ENCODE results near the gene TNFRSF18. TPM values are rescaled to one million over a fixed set of nuclear protein-coding genes. Genes with fewer than 3 reads are reported as not detected.

TNFRSF18 gene
- total and polyA plus RNA-seq, 4 donors = 0.17 to 0.24 (median 0.19) TPM; not detected in 1

- peak; percentile 61 for DNase-seq (ENCODE audit: low spot score)
- H3K4me1 ChIP-seq (ENCODE audit: control insufficient read depth in 4 of 4, insufficient read depth in 4 of 4, low read length in 3 of 4) = peaks cover 4 to 13% (median 7%) of the 10 kb centered on the region in 4 donors
- WGBS = 5% methylated on average over 29 of the region's 29 CpGs
- H3K27me3 ChIP-seq (ENCODE audit: control insufficient read depth in 4 of 4, insufficient read depth in 4 of 4, low read length in 3 of 4) = peaks cover 0 to 6% (median under 1%) of the 10 kb centered on the region in 4 donors
- no peak for TF ChIP-seq CTCF (IDR thresholded peaks at IDR 0.05; ENCODE audit: low read depth, low read length, missing input control)
- TF ChIP-seq JUND (IDR thresholded peaks at IDR 0.05) = no peak
- TF ChIP-seq EGR1 (IDR thresholded peaks at IDR 0.05; ENCODE audit: low read depth in 2 of 2) = no peak
- peak; percentile 7 for TF ChIP-seq YY1 (IDR thresholded peaks at IDR 0.05)
- peak; percentile 46 for TF ChIP-seq SP1 (IDR thresholded peaks at IDR 0.05)
- no peak for TF ChIP-seq TAF1 (conservative IDR thresholded peaks at IDR 0.05)
- TF ChIP-seq REST (IDR thresholded peaks at IDR 0.05) = no peak
- TF ChIP-seq NR2F2 (IDR thresholded peaks at IDR 0.05) = peak; percentile 62
- TF ChIP-seq RAD21 (IDR thresholded peaks at IDR 0.05) = peak in 1 of 2 donors; percentile 10
- no peak for TF ChIP-seq ATF3 (IDR thresholded peaks at IDR 0.05)
- TF ChIP-seq HNF4G (IDR thresholded peaks at IDR 0.05) = no peak
- no peak for TF ChIP-seq HNF4A (conservative IDR thresholded peaks at IDR 0.05)
- no peaks in the 10 kb centered on the region for H3K36me3 ChIP-seq (ENCODE audit: control insufficient read depth in 4 of 4, insufficient read depth in 3 of 4, low read depth in 1 of 4, low read length in 3 of 4)
- peak overlapping the region; percentile 61 to 82 for H3K27ac ChIP-seq (ENCODE audit: low read depth in 1 of 2, low read length in 2 of 2)
- no peaks in the 10 kb centered on the region for H3K9me3 ChIP-seq (ENCODE audit: control insufficient read depth in 4 of 4, low read length in 3 of 4)
- H3K9ac ChIP-seq (ENCODE audit: low read depth in 1 of 2, low read length in 2 of 2) = peak overlapping the region in 1 of 2 donors; percentile 36
- peak overlapping the region in 2 of 3 donors; percentile 32 to 47 for H3K4me3 ChIP-seq (ENCODE audit: low read depth in 1 of 3, low read length in 3 of 3)
Observed at GRCh38 chr1:1157426-1157913, 48.9 kb downstream of the TNFRSF18 start.

- no peaks in the 10 kb centered on the region for H3K9me3 ChIP-seq (ENCODE audit: control insufficient read depth in 4 of 4, low read length in 3 of 4)
- no peak overlapping the region for H3K4me3 ChIP-seq (ENCODE audit: low read depth in 1 of 3, low read length in 3 of 3)
- peaks cover 4 to 13% (median 7%) of the 10 kb centered on the region in 4 donors for H3K4me1 ChIP-seq (ENCODE audit: control insufficient read depth in 4 of 4, insufficient read depth in 4 of 4, low read length in 3 of 4)
- no peak overlapping the region for H3K27ac ChIP-seq (ENCODE audit: low read depth in 1 of 2, low read length in 2 of 2)
- peaks cover 0 to 4% (median under 1%) of the 10 kb centered on the region in 4 donors for H3K27me3 ChIP-seq (ENCODE audit: control insufficient read depth in 4 of 4, insufficient read depth in 4 of 4, low read length in 3 of 4)
- TF ChIP-seq SP1 (IDR thresholded peaks at IDR 0.05) = no peak
- no peak overlapping the region for H3K9ac ChIP-seq (ENCODE audit: low read depth in 1 of 2, low read length in 2 of 2)
- DNase-seq (ENCODE audit: low spot score) = no peak
- WGBS = 54% methylated on average over 8 of the region's 9 CpGs
- H3K36me3 ChIP-seq (ENCODE audit: control insufficient read depth in 4 of 4, insufficient read depth in 3 of 4, low read depth in 1 of 4, low read length in 3 of 4) = no peaks in the 10 kb centered on the region
Observed at GRCh38 chr1:1157033-1157365, 49.4 kb downstream of the TNFRSF18 start.
